Liver (tissue), 9 donors: Measurements from ENCODE around the gene VWA5B1. TPM values are rescaled to one million over a fixed set of nuclear protein-coding genes. Genes with fewer than 3 reads are reported as not detected.

Experiments used
- DNase-seq: peaks from one replicate; pipeline ENCODE4 v3.0.0-alpha.2; 2017; ENCODE audit warnings: low spot score
- H3K27ac ChIP-seq, 2 donors: one replicate each; pipeline ENCODE4 v1.7.0; 2013; ENCODE audit warnings: inconsistent platforms in 2 of 2, low read length in 2 of 2, control low read depth in 1 of 2, low read depth in 1 of 2, mild to moderate bottlenecking in 1 of 2
- H3K27me3 ChIP-seq, 4 donors: one replicate each; pipeline versions ENCODE4 v1.6.1 to v1.7.0; 2013; ENCODE audit warnings: low read length in 3 of 4, inconsistent platforms in 1 of 4, mild to moderate bottlenecking in 1 of 4, moderate library complexity in 1 of 4; ENCODE audit not compliant: control insufficient read depth in 4 of 4, insufficient read depth in 4 of 4
- H3K36me3 ChIP-seq, 4 donors: one replicate each; pipeline versions ENCODE4 v1.6.1 to v1.7.0; 2013; ENCODE audit warnings: low read length in 3 of 4, mild to moderate bottlenecking in 3 of 4, low read depth in 1 of 4, moderate library complexity in 1 of 4; ENCODE audit not compliant: control insufficient read depth in 4 of 4, insufficient read depth in 3 of 4
- H3K4me1 ChIP-seq, 4 donors: one replicate each; pipeline versions ENCODE4 v1.6.1 to v1.7.0; 2013; ENCODE audit warnings: low read length in 3 of 4, mild to moderate bottlenecking in 3 of 4, moderate library complexity in 1 of 4; ENCODE audit not compliant: control insufficient read depth in 4 of 4, insufficient read depth in 4 of 4
- H3K4me3 ChIP-seq, 3 donors: one replicate each; pipeline versions ENCODE4 v1.6.1 to v1.7.0; 2013; ENCODE audit warnings: low read length in 3 of 3, control low read depth in 1 of 3, low read depth in 1 of 3, mild to moderate bottlenecking in 1 of 3
- H3K9ac ChIP-seq, 2 donors: one replicate each; pipeline ENCODE4 v1.7.0; 2013; ENCODE audit warnings: low read length in 2 of 2, mild to moderate bottlenecking in 2 of 2, moderate library complexity in 2 of 2, control low read depth in 1 of 2, low read depth in 1 of 2
- H3K9me3 ChIP-seq, 4 donors: one replicate each; pipeline versions ENCODE4 v1.6.1 to v1.7.0; 2013; ENCODE audit warnings: low read length in 3 of 4; ENCODE audit not compliant: control insufficient read depth in 4 of 4
- FOXA1 ChIP-seq: IDR thresholded peaks from 2 replicates; pipeline ENCODE4 v1.6.1; 2016; ENCODE audit warnings: antibody characterized with exemption
- FOXA2 ChIP-seq: IDR thresholded peaks from 2 replicates; pipeline ENCODE4 v1.6.1; 2016; ENCODE audit warnings: antibody characterized with exemption
- GABPA ChIP-seq, 2 donors: IDR thresholded peaks in 1 of 2; conservative IDR thresholded peaks in 1 of 2; 2 replicates each; pipeline ENCODE4 v1.6.1; 2016; ENCODE audit warnings: antibody characterized with exemption in 2 of 2, mild to moderate bottlenecking in 1 of 2, moderate library complexity in 1 of 2
- HNF4A ChIP-seq, 2 donors: conservative IDR thresholded peaks; 2 replicates each; pipeline ENCODE4 v1.6.1; 2016; ENCODE audit warnings: antibody characterized with exemption in 2 of 2, mild to moderate bottlenecking in 2 of 2
- HNF4G ChIP-seq: IDR thresholded peaks from 2 replicates; pipeline ENCODE4 v1.6.1; 2016; ENCODE audit warnings: antibody characterized with exemption
- NR2F2 ChIP-seq: IDR thresholded peaks from 2 replicates; pipeline ENCODE4 v1.6.1; 2016; ENCODE audit warnings: antibody characterized with exemption
- RAD21 ChIP-seq, 2 donors: IDR thresholded peaks; 2 replicates each; pipeline ENCODE4 v1.6.1; 2016; ENCODE audit warnings: antibody characterized with exemption in 2 of 2, mild to moderate bottlenecking in 2 of 2
- TAF1 ChIP-seq: conservative IDR thresholded peaks from 2 replicates; pipeline ENCODE4 v1.6.1; 2016; ENCODE audit warnings: antibody characterized with exemption, mild to moderate bottlenecking
- YY1 ChIP-seq: IDR thresholded peaks from 2 replicates; pipeline ENCODE4 v1.6.1; 2016; ENCODE audit warnings: antibody characterized with exemption, mild to moderate bottlenecking
- WGBS: extraction: QIAGEN DNeasy Blood & Tissue Kit; methylation state at CpG from one replicate; pipeline ENCODE4 v1.1.7; 2013; 5-methylcytosine and 5-hydroxymethylcytosine counted together
- polyA plus RNA-seq, 2 donors: library from polyadenylated mRNA; stranded (reverse) in 1 of 2; unstranded in 1 of 2; fragments of 200-250 nt in 1 of 2; fragments of >200 nt in 1 of 2; fragmentation: Nextera tagmentation in 1 of 2; extraction: Ambion mirVana in 1 of 2; gene quantifications; one replicate each; pipeline versions ENCODE4 v1.2.1 to v1.2.3, GENCODE V29; 2013 to 2015
- total RNA-seq, 2 donors: library from RNA; depleted of rRNA; stranded (reverse); fragments of >200 nt; gene quantifications; one replicate each; pipeline ENCODE4 v1.2.3, GENCODE V29; 2014
- TF ChIP-seq, protein P1 (sequence below): IDR thresholded peaks from 2 replicates; pipeline ENCODE4 v1.6.1; 2016; ENCODE audit warnings: antibody characterized with exemption
- TF ChIP-seq, protein P2 (sequence below): IDR thresholded peaks from 2 replicates; pipeline ENCODE4 v1.6.1; 2016; ENCODE audit warnings: antibody characterized with exemption
- TF ChIP-seq, protein P3 (sequence below): fragments of 150-350 bp; IDR thresholded peaks from 2 replicates; pipeline ENCODE4 v1.5.1; 2017; ENCODE audit warnings: improper control_type of control experiment, low read depth, low read length; ENCODE audit not compliant: missing input control
- TF ChIP-seq, protein P4 (sequence below): IDR thresholded peaks from 2 replicates; pipeline ENCODE4 v1.6.1; 2016; ENCODE audit warnings: antibody characterized with exemption
- TF ChIP-seq, protein P5 (sequence below): IDR thresholded peaks from 2 replicates; pipeline ENCODE4 v1.6.1; 2016; ENCODE audit warnings: antibody characterized with exemption, mild to moderate bottlenecking
- donor health status: healthy.
- donor health status: healthy.
- donor health status: healthy.
- donor health status: healthy.
- donor health status: healthy.

The VWA5B1 gene
- total and polyA plus RNA-seq, 4 donors = not detected

DNA sequence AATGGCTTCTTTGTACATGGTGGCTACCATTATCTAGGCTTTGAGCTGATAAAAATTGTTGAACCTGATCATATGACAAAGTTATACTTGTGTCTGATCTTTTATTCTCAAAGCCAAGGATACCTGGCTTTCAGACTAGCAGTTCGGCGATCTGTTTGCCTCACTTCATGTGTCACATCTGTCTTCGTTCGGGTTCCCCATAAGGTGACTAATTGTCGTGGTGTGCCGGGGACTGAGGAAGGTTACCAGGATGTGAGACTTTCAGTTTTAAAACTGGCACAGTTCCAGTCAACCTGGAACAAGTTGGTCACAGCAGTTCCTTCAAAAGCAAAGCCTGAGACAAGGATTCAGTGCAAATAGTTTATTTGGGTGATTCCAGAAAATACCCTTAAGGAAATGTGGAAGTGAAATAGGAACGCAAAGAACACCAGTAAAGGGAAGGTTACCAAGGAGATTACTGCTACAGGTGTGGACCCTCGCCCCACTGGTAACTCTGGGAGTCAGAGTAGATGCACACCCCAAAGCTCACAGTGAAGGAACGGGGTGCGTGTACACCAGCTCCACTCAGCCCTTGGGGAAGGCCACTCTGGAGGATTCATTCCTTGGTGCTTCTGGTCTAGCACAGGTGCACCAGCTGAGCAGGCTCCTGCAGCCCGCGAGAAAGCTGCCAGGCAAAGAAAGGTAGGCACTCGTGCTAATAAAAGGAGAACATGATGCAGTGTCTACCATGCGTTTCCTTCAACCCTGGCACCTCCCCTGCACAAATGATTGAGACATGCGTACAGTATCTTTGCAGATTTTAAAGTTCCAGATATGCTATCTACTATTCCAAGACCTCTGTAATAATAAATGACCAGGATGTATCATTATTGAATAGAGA is 69.0 kb downstream of the VWA5B1 start:
- 79% methylated on average over 15 of the region's 15 CpGs for WGBS
- no peak for TF ChIP-seq HNF4G
- TF ChIP-seq, protein P1, sequence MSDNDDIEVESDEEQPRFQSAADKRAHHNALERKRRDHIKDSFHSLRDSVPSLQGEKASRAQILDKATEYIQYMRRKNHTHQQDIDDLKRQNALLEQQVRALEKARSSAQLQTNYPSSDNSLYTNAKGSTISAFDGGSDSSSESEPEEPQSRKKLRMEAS = no peak
- no peak for TF ChIP-seq TAF1
- TF ChIP-seq RAD21 (IDR thresholded peaks at IDR 0.05) = no peak
- TF ChIP-seq, protein P2, sequence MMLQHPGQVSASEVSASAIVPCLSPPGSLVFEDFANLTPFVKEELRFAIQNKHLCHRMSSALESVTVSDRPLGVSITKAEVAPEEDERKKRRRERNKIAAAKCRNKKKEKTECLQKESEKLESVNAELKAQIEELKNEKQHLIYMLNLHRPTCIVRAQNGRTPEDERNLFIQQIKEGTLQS = no peak
- TF ChIP-seq, protein P3, sequence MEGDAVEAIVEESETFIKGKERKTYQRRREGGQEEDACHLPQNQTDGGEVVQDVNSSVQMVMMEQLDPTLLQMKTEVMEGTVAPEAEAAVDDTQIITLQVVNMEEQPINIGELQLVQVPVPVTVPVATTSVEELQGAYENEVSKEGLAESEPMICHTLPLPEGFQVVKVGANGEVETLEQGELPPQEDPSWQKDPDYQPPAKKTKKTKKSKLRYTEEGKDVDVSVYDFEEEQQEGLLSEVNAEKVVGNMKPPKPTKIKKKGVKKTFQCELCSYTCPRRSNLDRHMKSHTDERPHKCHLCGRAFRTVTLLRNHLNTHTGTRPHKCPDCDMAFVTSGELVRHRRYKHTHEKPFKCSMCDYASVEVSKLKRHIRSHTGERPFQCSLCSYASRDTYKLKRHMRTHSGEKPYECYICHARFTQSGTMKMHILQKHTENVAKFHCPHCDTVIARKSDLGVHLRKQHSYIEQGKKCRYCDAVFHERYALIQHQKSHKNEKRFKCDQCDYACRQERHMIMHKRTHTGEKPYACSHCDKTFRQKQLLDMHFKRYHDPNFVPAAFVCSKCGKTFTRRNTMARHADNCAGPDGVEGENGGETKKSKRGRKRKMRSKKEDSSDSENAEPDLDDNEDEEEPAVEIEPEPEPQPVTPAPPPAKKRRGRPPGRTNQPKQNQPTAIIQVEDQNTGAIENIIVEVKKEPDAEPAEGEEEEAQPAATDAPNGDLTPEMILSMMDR = no peak
- TF ChIP-seq, protein P4, sequence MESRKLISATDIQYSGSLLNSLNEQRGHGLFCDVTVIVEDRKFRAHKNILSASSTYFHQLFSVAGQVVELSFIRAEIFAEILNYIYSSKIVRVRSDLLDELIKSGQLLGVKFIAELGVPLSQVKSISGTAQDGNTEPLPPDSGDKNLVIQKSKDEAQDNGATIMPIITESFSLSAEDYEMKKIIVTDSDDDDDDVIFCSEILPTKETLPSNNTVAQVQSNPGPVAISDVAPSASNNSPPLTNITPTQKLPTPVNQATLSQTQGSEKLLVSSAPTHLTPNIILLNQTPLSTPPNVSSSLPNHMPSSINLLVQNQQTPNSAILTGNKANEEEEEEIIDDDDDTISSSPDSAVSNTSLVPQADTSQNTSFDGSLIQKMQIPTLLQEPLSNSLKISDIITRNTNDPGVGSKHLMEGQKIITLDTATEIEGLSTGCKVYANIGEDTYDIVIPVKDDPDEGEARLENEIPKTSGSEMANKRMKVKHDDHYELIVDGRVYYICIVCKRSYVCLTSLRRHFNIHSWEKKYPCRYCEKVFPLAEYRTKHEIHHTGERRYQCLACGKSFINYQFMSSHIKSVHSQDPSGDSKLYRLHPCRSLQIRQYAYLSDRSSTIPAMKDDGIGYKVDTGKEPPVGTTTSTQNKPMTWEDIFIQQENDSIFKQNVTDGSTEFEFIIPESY = no peak
- TF ChIP-seq, protein P5, sequence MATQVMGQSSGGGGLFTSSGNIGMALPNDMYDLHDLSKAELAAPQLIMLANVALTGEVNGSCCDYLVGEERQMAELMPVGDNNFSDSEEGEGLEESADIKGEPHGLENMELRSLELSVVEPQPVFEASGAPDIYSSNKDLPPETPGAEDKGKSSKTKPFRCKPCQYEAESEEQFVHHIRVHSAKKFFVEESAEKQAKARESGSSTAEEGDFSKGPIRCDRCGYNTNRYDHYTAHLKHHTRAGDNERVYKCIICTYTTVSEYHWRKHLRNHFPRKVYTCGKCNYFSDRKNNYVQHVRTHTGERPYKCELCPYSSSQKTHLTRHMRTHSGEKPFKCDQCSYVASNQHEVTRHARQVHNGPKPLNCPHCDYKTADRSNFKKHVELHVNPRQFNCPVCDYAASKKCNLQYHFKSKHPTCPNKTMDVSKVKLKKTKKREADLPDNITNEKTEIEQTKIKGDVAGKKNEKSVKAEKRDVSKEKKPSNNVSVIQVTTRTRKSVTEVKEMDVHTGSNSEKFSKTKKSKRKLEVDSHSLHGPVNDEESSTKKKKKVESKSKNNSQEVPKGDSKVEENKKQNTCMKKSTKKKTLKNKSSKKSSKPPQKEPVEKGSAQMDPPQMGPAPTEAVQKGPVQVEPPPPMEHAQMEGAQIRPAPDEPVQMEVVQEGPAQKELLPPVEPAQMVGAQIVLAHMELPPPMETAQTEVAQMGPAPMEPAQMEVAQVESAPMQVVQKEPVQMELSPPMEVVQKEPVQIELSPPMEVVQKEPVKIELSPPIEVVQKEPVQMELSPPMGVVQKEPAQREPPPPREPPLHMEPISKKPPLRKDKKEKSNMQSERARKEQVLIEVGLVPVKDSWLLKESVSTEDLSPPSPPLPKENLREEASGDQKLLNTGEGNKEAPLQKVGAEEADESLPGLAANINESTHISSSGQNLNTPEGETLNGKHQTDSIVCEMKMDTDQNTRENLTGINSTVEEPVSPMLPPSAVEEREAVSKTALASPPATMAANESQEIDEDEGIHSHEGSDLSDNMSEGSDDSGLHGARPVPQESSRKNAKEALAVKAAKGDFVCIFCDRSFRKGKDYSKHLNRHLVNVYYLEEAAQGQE = no peak
- no peak for TF ChIP-seq NR2F2
- TF ChIP-seq HNF4A (conservative IDR thresholded peaks at IDR 0.05) = no peak
- no peak for TF ChIP-seq FOXA1
- TF ChIP-seq FOXA2 = no peak
- Histone ChIP-seq H3K36me3 (no peaks in the 10 kb centered on the region), H3K27me3 (peaks cover 0 to under 1% (median 0%) of the 10 kb centered on the region in 4 donors), H3K4me1 (peaks cover 3 to 13% (median 10%) of the 10 kb centered on the region in 4 donors), H3K9ac (no peak overlapping the region), H3K27ac (no peak overlapping the region), H3K4me3 (no peak overlapping the region), H3K9me3 (no peaks in the 10 kb centered on the region)
- DNase-seq = no peak

DNA sequence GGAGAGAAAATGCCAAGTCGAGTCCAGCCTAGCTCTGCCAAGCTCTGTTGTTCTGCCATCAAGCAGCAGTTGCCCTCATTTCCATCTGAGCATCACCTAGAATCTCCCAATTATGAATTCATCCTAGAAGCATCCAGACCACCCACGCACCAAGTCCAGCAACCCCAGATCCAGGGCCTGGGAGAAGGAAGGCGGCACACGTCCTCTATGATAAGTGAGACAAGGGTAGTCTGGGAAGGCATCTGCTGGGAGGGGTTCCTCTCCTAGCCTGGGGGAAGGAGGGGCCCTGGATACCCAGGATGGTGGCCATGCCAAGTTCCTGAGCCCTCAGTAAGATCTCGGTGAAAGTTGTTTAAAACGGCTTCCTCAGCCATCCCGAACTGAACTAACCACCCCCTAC is 70.7 kb downstream of the VWA5B1 start:
- H3K27me3 ChIP-seq = peaks cover under 1 to 13% (median 2%) of the 10 kb centered on the region in 4 donors
- H3K9ac ChIP-seq = no peak overlapping the region

More for the DNA sequence above, 70.7 kb downstream of the VWA5B1 start:
- peaks cover 6 to 14% (median 10%) of the 10 kb centered on the region in 4 donors for H3K4me1 ChIP-seq
- H3K27ac ChIP-seq = no peak overlapping the region
- H3K4me3 ChIP-seq = no peak overlapping the region
- DNase-seq = no peak
- TF ChIP-seq GABPA (IDR thresholded peaks at IDR 0.05 in 1 of 2, conservative IDR thresholded peaks at IDR 0.05 in 1 of 2) (no peak), RAD21 (IDR thresholded peaks at IDR 0.05) (no peak), YY1 (no peak)
- TF ChIP-seq, protein P1 = no peak
- H3K9me3 ChIP-seq = no peaks in the 10 kb centered on the region
- no peaks in the 10 kb centered on the region for H3K36me3 ChIP-seq
- 83% methylated on average over 7 of the region's 7 CpGs for WGBS
